Mesenchymal stem cell (in vitro differentiated cells and primary cell): ENCODE measurements around the gene RIMBP2.

Experiments
- DNase-seq: peaks from one replicate; pipeline ENCODE4 v3.0.0-alpha.2; 2013
- H2AFZ ChIP-seq: one replicate; pipeline ENCODE4 v1.6.1; 2013; ENCODE audit warnings: low read depth, mild to moderate bottlenecking, control low read depth, inconsistent platforms, low read length, moderate library complexity
- H2AK5ac ChIP-seq: 2 replicates; pipeline ENCODE4 v1.6.1; 2013; ENCODE audit warnings: low read length, moderate library complexity, mild to moderate bottlenecking, inconsistent platforms; ENCODE audit not compliant: severe bottlenecking
- H2BK120ac ChIP-seq: one replicate; pipeline ENCODE4 v1.6.1; 2013; ENCODE audit warnings: low read depth, mild to moderate bottlenecking, inconsistent platforms, low read length, moderate library complexity
- H2BK12ac ChIP-seq, 2 experiments: one replicate each; pipeline ENCODE4 v1.6.1; 2013; ENCODE audit warnings: inconsistent platforms in 2 of 2, low read length in 2 of 2, mild to moderate bottlenecking in 2 of 2, moderate library complexity in 2 of 2, control low read depth in 1 of 2
- H2BK15ac ChIP-seq: one replicate; pipeline ENCODE4 v1.6.1; 2013; ENCODE audit warnings: mild to moderate bottlenecking, low read depth, inconsistent platforms; ENCODE audit not compliant: poor library complexity, severe bottlenecking
- H2BK5ac ChIP-seq: 2 replicates; pipeline ENCODE4 v1.6.1; 2013; ENCODE audit warnings: low read depth, mild to moderate bottlenecking, low read length, control low read depth, inconsistent platforms; ENCODE audit not compliant: poor library complexity, severe bottlenecking
- H3K14ac ChIP-seq, 2 experiments: one replicate each; pipeline ENCODE4 v1.6.1; 2013; ENCODE audit warnings: inconsistent platforms in 2 of 2, low read length in 2 of 2, control low read depth in 1 of 2, mild to moderate bottlenecking in 1 of 2, moderate library complexity in 1 of 2
- H3K18ac ChIP-seq, 2 experiments: one replicate each; pipeline ENCODE4 v1.6.1; 2013; ENCODE audit warnings: inconsistent platforms in 2 of 2, low read length in 2 of 2, control low read depth in 1 of 2, low read depth in 1 of 2, mild to moderate bottlenecking in 1 of 2
- H3K23ac ChIP-seq, 2 experiments: one replicate each; pipeline ENCODE4 v1.6.1; 2013; ENCODE audit warnings: inconsistent platforms in 2 of 2, low read length in 2 of 2, mild to moderate bottlenecking in 2 of 2, moderate library complexity in 2 of 2, control low read depth in 1 of 2
- H3K27ac ChIP-seq: 2 replicates; pipeline ENCODE4 v1.5.1; 2013; ENCODE audit warnings: mild to moderate bottlenecking, moderate library complexity, low read length, control low read depth, inconsistent platforms; ENCODE audit not compliant: poor library complexity, severe bottlenecking
- H3K27me3 ChIP-seq, 2 experiments: 2 replicates each; pipeline versions ENCODE4 v1.6.1 to v1.7.0; 2013; ENCODE audit warnings: low read length in 2 of 2, mild to moderate bottlenecking in 2 of 2, moderate library complexity in 2 of 2, control low read depth in 1 of 2, inconsistent platforms in 1 of 2; ENCODE audit not compliant: control insufficient read depth in 1 of 2, insufficient read depth in 1 of 2
- H3K36me3 ChIP-seq, 2 experiments: 2 replicates each; pipeline versions ENCODE4 v1.6.1 to v1.7.0; 2013; ENCODE audit warnings: low read length in 2 of 2, control low read depth in 1 of 2, inconsistent platforms in 1 of 2, low read depth in 1 of 2, mild to moderate bottlenecking in 1 of 2; ENCODE audit not compliant: insufficient read depth in 2 of 2, control insufficient read depth in 1 of 2
- H3K4ac ChIP-seq, 2 experiments: one replicate each; pipeline ENCODE4 v1.6.1; 2013; ENCODE audit warnings: inconsistent platforms in 2 of 2, low read length in 2 of 2, mild to moderate bottlenecking in 2 of 2, moderate library complexity in 2 of 2, control low read depth in 1 of 2, low read depth in 1 of 2
- H3K4me1 ChIP-seq: 2 replicates; pipeline ENCODE4 v1.6.1; 2013; ENCODE audit warnings: low read depth, low read length, control low read depth; ENCODE audit not compliant: control insufficient read depth, insufficient read depth
- H3K4me2 ChIP-seq: 2 replicates; pipeline ENCODE4 v1.6.1; 2013; ENCODE audit warnings: low read length, mild to moderate bottlenecking, inconsistent platforms; ENCODE audit not compliant: poor library complexity, severe bottlenecking
- H3K4me3 ChIP-seq, 2 experiments: 2 replicates each; pipeline versions ENCODE4 v1.5.1 to v1.7.0; 2013; ENCODE audit warnings: low read length in 2 of 2, mild to moderate bottlenecking in 2 of 2, control low read depth in 1 of 2, low read depth in 1 of 2; ENCODE audit not compliant: insufficient read depth in 1 of 2
- H3K79me1 ChIP-seq: replicated peaks from 2 replicates; pipeline ENCODE4 v1.6.1; 2013; ENCODE audit warnings: mild to moderate bottlenecking, control low read depth, low read length, inconsistent platforms; ENCODE audit not compliant: poor library complexity, severe bottlenecking
- H3K9ac ChIP-seq: 2 replicates; pipeline ENCODE4 v1.7.0; 2013; ENCODE audit warnings: mild to moderate bottlenecking, low read length, moderate library complexity
- H3K9me3 ChIP-seq: 2 replicates; pipeline ENCODE4 v1.7.0; 2013; ENCODE audit warnings: mild to moderate bottlenecking, low read length; ENCODE audit not compliant: control insufficient read depth
- H4K8ac ChIP-seq: one replicate; pipeline ENCODE4 v1.6.1; 2013; ENCODE audit warnings: inconsistent platforms, mild to moderate bottlenecking, low read length, moderate library complexity
- H4K91ac ChIP-seq: one replicate; pipeline ENCODE4 v1.6.1; 2013; ENCODE audit warnings: mild to moderate bottlenecking, low read length, inconsistent platforms
- WGBS: methylation state at CpG from one replicate; pipeline ENCODE4 v1.1.7; 2013; ENCODE audit warnings: mixed read lengths; 5-methylcytosine and 5-hydroxymethylcytosine counted together

Gene RIMBP2

DNA sequence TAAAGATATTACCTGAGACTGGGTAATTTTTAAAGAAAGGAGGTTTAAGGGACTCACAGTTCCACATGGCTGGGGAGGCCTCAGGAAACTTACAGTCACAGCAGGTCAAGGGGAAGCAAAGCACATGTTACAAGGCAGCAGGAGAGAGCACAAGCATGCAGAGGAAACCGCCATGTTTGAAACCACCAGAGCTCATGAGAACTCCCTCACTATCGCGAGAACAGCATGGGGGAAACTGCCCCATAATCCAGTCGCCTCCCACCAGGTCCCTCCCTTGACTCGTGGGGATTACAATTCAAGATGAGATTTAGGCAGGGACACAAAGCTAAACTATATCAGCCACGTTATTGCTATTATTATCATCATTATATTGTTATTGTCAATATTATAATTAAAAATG, 138.7 kb downstream of the RIMBP2 start:
- Histone ChIP-seq H3K14ac (no peak overlapping the region), H3K36me3 (no peaks in the 10 kb centered on the region), H2BK5ac (no peak overlapping the region), H2AFZ (no peak overlapping the region), H2BK12ac (no peak overlapping the region), H3K4ac (no peak overlapping the region), H3K4me3 (no peak overlapping the region), H3K9me3 (peaks cover 4% of the 10 kb centered on the region), H3K27me3 (no peaks in the 10 kb centered on the region), H4K91ac (no peak overlapping the region), H3K9ac (no peak overlapping the region), H4K8ac (no peak overlapping the region), H2BK15ac (no peak overlapping the region), H2BK120ac (no peak overlapping the region), H3K18ac (no peak overlapping the region), H3K4me2 (no peak overlapping the region), H3K79me1 (no peaks in the 10 kb centered on the region), H3K23ac (no peak overlapping the region), H2AK5ac (no peak overlapping the region), H3K4me1 (no peaks in the 10 kb centered on the region), H3K27ac (no peak overlapping the region)
- WGBS = 91% methylated on average over 4 of the region's 6 CpGs
- DNase-seq = no peak

GRCh38 chr12:130576371-130576816, 139.7 kb downstream of the RIMBP2 start:
- no peak overlapping the region for H4K91ac ChIP-seq
- no peaks in the 10 kb centered on the region for H3K36me3 ChIP-seq
- H3K27me3 ChIP-seq = no peaks in the 10 kb centered on the region
- no peak overlapping the region for H2BK5ac ChIP-seq
- H2BK15ac ChIP-seq = no peak overlapping the region
- 86% methylated on average over 17 of the region's 17 CpGs for WGBS
- no peak overlapping the region for H3K4me2 ChIP-seq
- H3K79me1 ChIP-seq = no peaks in the 10 kb centered on the region
- no peak overlapping the region for H3K18ac ChIP-seq
- no peak overlapping the region for H3K4me3 ChIP-seq
- no peak overlapping the region for H2BK120ac ChIP-seq
- H4K8ac ChIP-seq = no peak overlapping the region
- H3K27ac ChIP-seq = no peak overlapping the region
- H3K9me3 ChIP-seq = peaks cover 4% of the 10 kb centered on the region
- H3K14ac ChIP-seq = no peak overlapping the region
- no peak for DNase-seq
- H3K9ac ChIP-seq = no peak overlapping the region
- H2AFZ ChIP-seq = no peak overlapping the region
- H2BK12ac ChIP-seq = no peak overlapping the region
- H2AK5ac ChIP-seq = no peak overlapping the region
- no peak overlapping the region for H3K23ac ChIP-seq
- no peaks in the 10 kb centered on the region for H3K4me1 ChIP-seq
- H3K4ac ChIP-seq = no peak overlapping the region

- DNase-seq = no peak
- Histone ChIP-seq H3K4me2 (no peak overlapping the region), H2AK5ac (no peak overlapping the region), H2AFZ (no peak overlapping the region), H3K79me1 (no peaks in the 10 kb centered on the region), H2BK15ac (no peak overlapping the region), H3K36me3 (no peaks in the 10 kb centered on the region), H2BK5ac (no peak overlapping the region), H4K91ac (no peak overlapping the region), H3K4ac (no peak overlapping the region), H3K4me3 (no peak overlapping the region), H2BK12ac (no peak overlapping the region), H3K27ac (no peak overlapping the region), H3K9ac (no peak overlapping the region), H3K9me3 (peaks cover 8% of the 10 kb centered on the region), H3K23ac (no peak overlapping the region), H4K8ac (no peak overlapping the region), H3K27me3 (no peaks in the 10 kb centered on the region), H3K4me1 (no peaks in the 10 kb centered on the region), H2BK120ac (no peak overlapping the region), H3K14ac (no peak overlapping the region), H3K18ac (no peak overlapping the region)
- 68% methylated on average over 6 of the region's 6 CpGs for WGBS
These were observed 141.7 kb downstream of the RIMBP2 start for GRCh38 chr12:130574402-130574801.

DNA sequence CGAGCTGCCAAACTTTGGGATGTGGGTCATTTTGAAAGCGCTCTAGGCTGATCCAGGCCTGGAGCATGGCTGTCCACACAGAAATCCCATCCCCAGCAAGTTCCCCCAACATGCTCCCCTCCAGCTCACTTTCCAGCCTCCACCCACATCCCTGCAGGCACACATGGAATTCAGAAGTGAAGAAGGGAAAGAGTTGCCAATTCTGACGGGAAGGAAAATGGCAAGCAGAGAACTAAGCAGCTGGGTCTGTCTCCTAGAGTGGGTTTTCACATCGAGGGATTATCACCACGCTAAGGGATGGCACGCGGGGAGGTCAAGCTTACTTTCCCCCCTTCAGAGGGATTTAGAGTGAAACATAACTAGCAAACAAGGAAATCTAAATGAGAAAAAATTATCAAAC, 142.3 kb downstream of the RIMBP2 start:
- no peaks in the 10 kb centered on the region for H3K36me3 ChIP-seq
- H3K23ac ChIP-seq = no peak overlapping the region
- no peak overlapping the region for H3K4me3 ChIP-seq
- H4K91ac ChIP-seq = no peak overlapping the region
- H3K27ac ChIP-seq = no peak overlapping the region
- no peak overlapping the region for H3K4ac ChIP-seq
- no peak overlapping the region for H4K8ac ChIP-seq
- no peaks in the 10 kb centered on the region for H3K79me1 ChIP-seq
- H3K9me3 ChIP-seq = peaks cover 8% of the 10 kb centered on the region
- H2AK5ac ChIP-seq = no peak overlapping the region
- 70% methylated on average over 3 of the region's 7 CpGs for WGBS
- no peak overlapping the region for H3K14ac ChIP-seq
- H3K9ac ChIP-seq = no peak overlapping the region
- no peaks in the 10 kb centered on the region for H3K27me3 ChIP-seq
- H2AFZ ChIP-seq = no peak overlapping the region
- no peak overlapping the region for H2BK5ac ChIP-seq
- DNase-seq = no peak
- no peak overlapping the region for H2BK12ac ChIP-seq
- no peak overlapping the region for H3K4me2 ChIP-seq
- no peak overlapping the region for H3K18ac ChIP-seq
- H2BK15ac ChIP-seq = no peak overlapping the region
- H2BK120ac ChIP-seq = no peak overlapping the region
- no peaks in the 10 kb centered on the region for H3K4me1 ChIP-seq
